A549 (cell line): ENCODE results near the gene TRDMT1. TPM values are rescaled to one million over a fixed set of nuclear protein-coding genes. Genes with fewer than 3 reads are reported as not detected.

Experiments used
- ATAC-seq, 2 experiments: fragments of 200-7000 bp in 1 of 2; fragments of >200 bp in 1 of 2; cut with Nextera tagmentation in 1 of 2; cut with Tn5 transposase in 1 of 2; 3 replicates each; pipeline versions ENCODE4 v1.8.0 to v1.9.1; 2018 to 2020; ENCODE audit warnings: mild to moderate bottlenecking in 1 of 2, moderate library complexity in 1 of 2
- CTCF ChIA-PET: fragments of 300-600 bp; sonication (Branson Sonifier 250); formaldehyde crosslinking; extraction: SDS; loops from one replicate; lab custom pipeline; 2021; ENCODE audit warnings: antibody characterized with exemption, inconsistent platforms; lab: Yijun Ruan, JAX
- POLR2A ChIA-PET: fragments of 350-600 bp; formaldehyde crosslinking; extraction: SDS; loops from one replicate; lab custom pipeline; 2021; ENCODE audit warnings: antibody characterized with exemption, inconsistent platforms; lab: Yijun Ruan, JAX
- DNase-seq, 2 experiments: peaks; one replicate each; pipeline versions ENCODE4 v3.0.0 to v3.0.0-alpha.2; 2011 to 2016; ENCODE audit warnings: low read depth in 1 of 2, low spot score in 1 of 2
- FAIRE-seq: peaks from 2 replicates; lab custom pipeline; 2011; peaks lifted over from hg19 to GRCh38; lab: Jason Lieb, UNC
- H3K27ac ChIP-seq, 2 experiments: fragments of >200 bp; sonication (Bioruptor Twin); formaldehyde crosslinking; 3 replicates each; pipeline ENCODE4 v1.5.1; 2016 to 2017
- H3K4me1 ChIP-seq: fragments of >200 bp; sonication (Bioruptor Twin); formaldehyde crosslinking; 3 replicates; pipeline ENCODE4 v1.6.1; 2016
- H3K4me2 ChIP-seq: fragments of >200 bp; sonication (Bioruptor Twin); formaldehyde crosslinking; 3 replicates; pipeline ENCODE4 v1.6.1; 2016
- H3K4me3 ChIP-seq: fragments of >200 bp; sonication (Bioruptor Twin); formaldehyde crosslinking; 3 replicates; pipeline ENCODE4 v1.5.1; 2016
- H3K9me3 ChIP-seq: fragments of >200 bp; sonication (Bioruptor Twin); formaldehyde crosslinking; 3 replicates; pipeline ENCODE4 v1.6.1; 2016
- BCL3 ChIP-seq: fragments of >200 bp; sonication (Bioruptor Twin); formaldehyde crosslinking; IDR thresholded peaks from 3 replicates; pipeline ENCODE4 v1.6.1; 2016
- BHLHE40 ChIP-seq: IDR thresholded peaks from 2 replicates; pipeline ENCODE4 v1.6.1; 2012; ENCODE audit warnings: low read depth, low read length, inconsistent platforms
- CHD2 ChIP-seq: fragments of 150-350 bp; IDR thresholded peaks from 2 replicates; pipeline ENCODE4 v1.6.1; 2014; ENCODE audit warnings: low read length; ENCODE audit not compliant: partially characterized antibody
- CHD4 ChIP-seq: fragments of 200-600 bp; sonication (generic); IDR thresholded peaks from 2 replicates; pipeline ENCODE4 v1.6.1; 2016; ENCODE audit warnings: antibody characterized with exemption, mild to moderate bottlenecking, borderline replicate concordance
- EP300 ChIP-seq, 2 experiments: fragments of >200 bp; sonication (Bioruptor Twin); formaldehyde crosslinking; IDR thresholded peaks; 2 replicates in 1 of 2; 3 replicates in 1 of 2; pipeline ENCODE4 v1.6.1; 2016 to 2017
- GATA3 ChIP-seq: IDR thresholded peaks from 2 replicates; pipeline ENCODE4 v1.6.1; 2012; ENCODE audit warnings: borderline replicate concordance
- HDAC2 ChIP-seq: fragments of 200-600 bp; sonication (generic); IDR thresholded peaks from 2 replicates; pipeline ENCODE4 v1.6.1; 2016
- HES2 ChIP-seq: fragments of >200 bp; sonication (Bioruptor Twin); formaldehyde crosslinking; IDR thresholded peaks from 2 replicates; pipeline ENCODE4 v1.6.1; 2016
- HMGXB4 ChIP-seq: fragments of 250-450 bp; sonication (Bioruptor Pico); IDR thresholded peaks from 2 replicates; pipeline ENCODE4 v1.5.0; 2021; ENCODE audit warnings: mild to moderate bottlenecking, moderate library complexity, borderline replicate concordance
- HOXA7 ChIP-seq: fragments of 250-450 bp; sonication (Bioruptor Pico); IDR thresholded peaks from 2 replicates; pipeline ENCODE4 v1.5.0; 2020; ENCODE audit warnings: mild to moderate bottlenecking, moderate library complexity
- HOXB13 ChIP-seq: fragments of 250-450 bp; sonication (Bioruptor Pico); IDR thresholded peaks from 2 replicates; pipeline ENCODE4 v1.5.0; 2020; ENCODE audit warnings: low read depth, mild to moderate bottlenecking, moderate library complexity
- KDM1A ChIP-seq: fragments of 200-600 bp; sonication (generic); IDR thresholded peaks from 2 replicates; pipeline ENCODE4 v1.6.1; 2016; ENCODE audit warnings: low read depth, mild to moderate bottlenecking
- KDM5A ChIP-seq: fragments of 200-600 bp; sonication (generic); IDR thresholded peaks from 2 replicates; pipeline ENCODE4 v1.6.1; 2016; ENCODE audit warnings: antibody characterized with exemption, mild to moderate bottlenecking
- MAZ ChIP-seq: fragments of 150-350 bp; IDR thresholded peaks from 2 replicates; pipeline ENCODE4 v1.6.1; 2014; ENCODE audit warnings: antibody characterized with exemption, low read depth, low read length, borderline replicate concordance
- NPAS2 ChIP-seq: fragments of 250-450 bp; sonication (Bioruptor Pico); IDR thresholded peaks from 2 replicates; pipeline ENCODE4 v1.8.0; 2022; ENCODE audit warnings: mild to moderate bottlenecking, moderate library complexity, borderline replicate concordance
- NR3C1 ChIP-seq: fragments of >200 bp; sonication (Bioruptor Twin); formaldehyde crosslinking; IDR thresholded peaks from 3 replicates; pipeline ENCODE4 v1.6.1; 2017
- POLR2A ChIP-seq: IDR thresholded peaks from 2 replicates; pipeline ENCODE4 v1.6.1; 2012; ENCODE audit warnings: mild to moderate bottlenecking, low read length
- RAD21 ChIP-seq, 2 experiments: fragments of >200 bp in 1 of 2; sonication (Bioruptor Twin) in 1 of 2; formaldehyde crosslinking in 1 of 2; IDR thresholded peaks in 1 of 2; conservative IDR thresholded peaks in 1 of 2; 2 replicates in 1 of 2; 3 replicates in 1 of 2; pipeline ENCODE4 v1.6.1; 2012 to 2018; ENCODE audit warnings: inconsistent platforms in 1 of 2
- RARB ChIP-seq: fragments of 250-450 bp; sonication (Bioruptor Pico); IDR thresholded peaks from 2 replicates; pipeline ENCODE4 v1.8.0; 2021; ENCODE audit warnings: mild to moderate bottlenecking, moderate library complexity
- REST ChIP-seq: fragments of 200-600 bp; sonication (generic); IDR thresholded peaks from 2 replicates; pipeline ENCODE4 v1.6.1; 2016; ENCODE audit warnings: antibody characterized with exemption, mild to moderate bottlenecking, moderate library complexity
- SREBF2 ChIP-seq: fragments of 450-650 bp; IDR thresholded peaks from 2 replicates; pipeline ENCODE4 v1.6.1; 2014; ENCODE audit warnings: mild to moderate bottlenecking, moderate library complexity
- ZFP36 ChIP-seq: fragments of 450-650 bp; IDR thresholded peaks from 2 replicates; pipeline ENCODE4 v1.6.1; 2014; ENCODE audit warnings: borderline replicate concordance; ENCODE audit not compliant: partially characterized antibody
- ZSCAN20 ChIP-seq: fragments of 250-450 bp; sonication (Bioruptor Pico); IDR thresholded peaks from 2 replicates; pipeline ENCODE4 v1.8.0; 2022; ENCODE audit warnings: mild to moderate bottlenecking, moderate library complexity
- WGBS: methylation state at CpG from one replicate; pipeline ENCODE4 v1.1.6; 2017; ENCODE audit errors: missing lambda C conversion rate; 5-methylcytosine and 5-hydroxymethylcytosine counted together
- polyA plus RNA-seq, 4 experiments: library from polyadenylated mRNA; depleted of rRNA in 3 of 4; stranded (reverse); fragments of >200 nt; fragmentation: RNase III in 1 of 4; extraction: RNeasy Plus Mini Kit Qiagen cat#74134 plus additional on column Dnase treatment in 1 of 4; gene quantifications; 2 replicates in 3 of 4; 3 replicates in 1 of 4; pipeline ENCODE4 v1.2.3, GENCODE V29; 2011 to 2017

Gene TRDMT1
- polyA plus RNA-seq, 2 of the 4 experiments (the other 2 are of a cell fraction): 2.4 to 7.4 TPM

GRCh38 chr10:17145239-17145638 lies 56.2 kb downstream of the TRDMT1 start:
- no peak for TF ChIP-seq GATA3
- no peak for TF ChIP-seq KDM1A
- no peak for TF ChIP-seq MAZ
- no peak for TF ChIP-seq CHD4
- no peak for TF ChIP-seq NPAS2 (CRISPR knock-in tag)
- no peak for TF ChIP-seq POLR2A
- no peak for TF ChIP-seq ZFP36
- TF ChIP-seq HMGXB4: no peak
- TF ChIP-seq RAD21 (conservative IDR thresholded peaks at IDR 0.05 in 1 of 2, IDR thresholded peaks at IDR 0.05 in 1 of 2): no peak
- no peak for TF ChIP-seq RARB
- TF ChIP-seq HOXB13 (CRISPR knock-in tag): no peak
- no peak for TF ChIP-seq ZSCAN20 (CRISPR knock-in tag)
- TF ChIP-seq NR3C1: no peak
- TF ChIP-seq EP300 (IDR thresholded peaks at IDR 0.05): no peak
- no peak for TF ChIP-seq HOXA7 (CRISPR knock-in tag)
- TF ChIP-seq KDM5A: no peak
- no peak for TF ChIP-seq BHLHE40
- no peak for TF ChIP-seq BCL3

GRCh38 chr10:17144757-17145156 lies 56.7 kb downstream of the TRDMT1 start:
- DNase-seq (no peak), ATAC-seq (no peak), FAIRE-seq (no peak)
- H3K4me3 ChIP-seq: no peak overlapping the region
- ChIA-PET CTCF (interaction anchor here (1.6 kb wide), 1 partner anchor 86 kb away, joined by 6 read pairs; no protein-coding TSS in a partner anchor), POLR2A (no interaction called here)
- H3K4me1 ChIP-seq: no peaks in the 10 kb centered on the region
- 78% methylated on average over 5 of the region's 5 CpGs for WGBS
- no peak for TF ChIP-seq NPAS2 (CRISPR knock-in tag)
- TF ChIP-seq HMGXB4: no peak
- TF ChIP-seq MAZ: no peak
- no peak for TF ChIP-seq REST
- TF ChIP-seq HES2: no peak
- TF ChIP-seq HDAC2: no peak
- no peak for TF ChIP-seq EP300 (IDR thresholded peaks at IDR 0.05)
- TF ChIP-seq CHD2: no peak
- TF ChIP-seq SREBF2: no peak
- no peak overlapping the region for H3K27ac ChIP-seq
- H3K4me2 ChIP-seq: no peak overlapping the region
- H3K9me3 ChIP-seq: 0 out of 3 replicates have a peak, but pooled peaks cover 4% of the 10 kb centered on the region

More at GRCh38 chr10:17145239-17145638, 56.2 kb downstream of the TRDMT1 start:
- Histone ChIP-seq H3K27ac (no peak overlapping the region), H3K4me1 (no peaks in the 10 kb centered on the region), H3K4me2 (no peak overlapping the region), H3K9me3 (0 out of 3 replicates have a peak, but pooled peaks cover 4% of the 10 kb centered on the region), H3K4me3 (no peak overlapping the region)
- ATAC-seq (no peak), DNase-seq (no peak), FAIRE-seq (no peak)
- POLR2A ChIA-PET: no interaction called here
- CTCF ChIA-PET: interaction anchor here (1.6 kb wide), 1 partner anchor 85 kb away, joined by 6 read pairs; no protein-coding TSS in a partner anchor
- 87% methylated on average over 1 of the region's 1 CpG for WGBS
